NCI-H446 (cell line): ENCODE data around the gene DLG3.
"Not testable (repeated sequence)": the region's sequence is repeated elsewhere in the genome, so short reads cannot be mapped to it uniquely, and the experiment has no call there.

Source experiments
- DNase-seq, 2 experiments: peaks; one replicate each; lab custom pipeline; 2025; lab: John Stamatoyannopoulos, UW

Gene DLG3

GRCh38 chrX:70444326-70444945, at the start of gene DLG3:
Gene DLG3, plus strand, starts transcription at chrX:70444835. Its CDS starts 367 bp downstream, at chrX:70445202.
- DNase-seq = no peak

- no peak for DNase-seq
Measured at GRCh38 chrX:70398899-70399298, 45.7 kb upstream of the DLG3 start.

GRCh38 chrX:70400181-70400580, 44.5 kb upstream of the DLG3 start:
- DNase-seq = not testable (repeated sequence)

GRCh38 chrX:70402721-70403120, 41.9 kb upstream of the DLG3 start:
- DNase-seq = no peak

- no peak for DNase-seq
Measured at GRCh38 chrX:70405003-70405402, 39.6 kb upstream of the DLG3 start.

GRCh38 chrX:70410921-70411320, 33.7 kb upstream of the DLG3 start:
- DNase-seq = no peak

GRCh38 chrX:70411475-70411874, 33.2 kb upstream of the DLG3 start:
- no peak for DNase-seq

- peak in 1 of 2 experiments; percentile 45 for DNase-seq
Measured at GRCh38 chrX:70421618-70422017, 23.0 kb upstream of the DLG3 start.

- no peak for DNase-seq
Measured at GRCh38 chrX:70422851-70423341, 21.7 kb upstream of the DLG3 start, which contains the start of gene GDPD2. Gene GDPD2, plus strand, starts transcription at chrX:70423314. Its CDS starts 1,671 bp downstream, at chrX:70424985.

- DNase-seq = no peak
Measured at GRCh38 chrX:70423936-70424675, 20.5 kb upstream of the DLG3 start.

- no peak for DNase-seq
Measured at GRCh38 chrX:70424801-70425200, 19.8 kb upstream of the DLG3 start.

GRCh38 chrX:70426286-70427278, 18.1 kb upstream of the DLG3 start:
- no peak for DNase-seq

GRCh38 chrX:70427365-70427764, 17.3 kb upstream of the DLG3 start:
- no peak for DNase-seq

- DNase-seq = no peak
Measured at GRCh38 chrX:70429759-70430158, 14.9 kb upstream of the DLG3 start.

GRCh38 chrX:70432936-70433847, 11.4 kb upstream of the DLG3 start:
- no peak for DNase-seq

GRCh38 chrX:70433848-70434351, 10.7 kb upstream of the DLG3 start:
- peak; percentile 1 to 53 for DNase-seq

- DNase-seq = peak; percentile 16 to 79
Measured at GRCh38 chrX:70434352-70434866, 10.2 kb upstream of the DLG3 start.

GRCh38 chrX:70434914-70435586, 9.6 kb upstream of the DLG3 start:
- DNase-seq = no peak

- DNase-seq = peak; percentile 1 to 14
Measured at GRCh38 chrX:70436343-70436742, 8.3 kb upstream of the DLG3 start.

- DNase-seq = no peak
Measured at GRCh38 chrX:70437011-70437410, 7.6 kb upstream of the DLG3 start.
